Measurements from ENCODE around the gene ARMC9. TPM values are rescaled to one million over a fixed set of nuclear protein-coding genes. Genes with fewer than 3 reads are reported as not detected.

Gene ARMC9
- total RNA-seq, 6 donors from 2014 or later, result 26.7 to 145 (median 61.0) TPM

DNA sequence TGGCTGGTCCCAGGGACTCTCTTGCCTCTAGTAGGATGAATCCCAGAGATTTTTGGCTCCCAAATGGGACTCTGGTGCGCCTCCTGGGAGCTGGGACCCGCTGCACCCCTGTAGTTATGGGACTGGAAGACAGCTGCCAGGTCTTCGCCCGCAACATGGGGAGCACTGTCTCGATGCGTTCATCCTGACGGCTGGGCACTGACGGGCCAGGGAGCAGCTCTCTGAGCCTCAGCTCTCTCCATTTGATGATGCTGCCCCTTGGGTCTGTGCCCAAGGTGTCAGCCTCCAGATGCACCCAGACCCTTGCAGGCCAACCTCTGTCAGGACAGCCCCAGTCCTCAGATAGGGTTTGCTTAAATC, 9.3 kb upstream of the ARMC9 start:
- no peaks in the 10 kb centered on the region for H3K9me3 ChIP-seq
- TF ChIP-seq EP300 (IDR thresholded peaks at IDR 0.05) (no peak), POLR2AphosphoS5 (IDR thresholded peaks at IDR 0.05) (no peak), POLR2A (IDR thresholded peaks at IDR 0.05) (no peak)
- TF ChIP-seq, protein P1, sequence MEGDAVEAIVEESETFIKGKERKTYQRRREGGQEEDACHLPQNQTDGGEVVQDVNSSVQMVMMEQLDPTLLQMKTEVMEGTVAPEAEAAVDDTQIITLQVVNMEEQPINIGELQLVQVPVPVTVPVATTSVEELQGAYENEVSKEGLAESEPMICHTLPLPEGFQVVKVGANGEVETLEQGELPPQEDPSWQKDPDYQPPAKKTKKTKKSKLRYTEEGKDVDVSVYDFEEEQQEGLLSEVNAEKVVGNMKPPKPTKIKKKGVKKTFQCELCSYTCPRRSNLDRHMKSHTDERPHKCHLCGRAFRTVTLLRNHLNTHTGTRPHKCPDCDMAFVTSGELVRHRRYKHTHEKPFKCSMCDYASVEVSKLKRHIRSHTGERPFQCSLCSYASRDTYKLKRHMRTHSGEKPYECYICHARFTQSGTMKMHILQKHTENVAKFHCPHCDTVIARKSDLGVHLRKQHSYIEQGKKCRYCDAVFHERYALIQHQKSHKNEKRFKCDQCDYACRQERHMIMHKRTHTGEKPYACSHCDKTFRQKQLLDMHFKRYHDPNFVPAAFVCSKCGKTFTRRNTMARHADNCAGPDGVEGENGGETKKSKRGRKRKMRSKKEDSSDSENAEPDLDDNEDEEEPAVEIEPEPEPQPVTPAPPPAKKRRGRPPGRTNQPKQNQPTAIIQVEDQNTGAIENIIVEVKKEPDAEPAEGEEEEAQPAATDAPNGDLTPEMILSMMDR (IDR thresholded peaks at IDR 0.05), result no peak
- ATAC-seq (ENCODE audit: low FRiP score in 2 of 2) (no peak), DNase-seq (no peak)
- no peak overlapping the region for H3K4me3 ChIP-seq
- no peaks in the 10 kb centered on the region for H3K36me3 ChIP-seq
- 97% methylated on average over 8 of the region's 8 CpGs; no CpG with 5 or more reads in 1 of the 2 donors for WGBS, 2 donors
- peaks cover 24 to 36% (median 35%) of the 10 kb centered on the region in 4 donors for H3K4me1 ChIP-seq
- peak overlapping the region in 3 of 4 donors; percentile 85 to 91 (median 86) for H3K27ac ChIP-seq
- H3K27me3 ChIP-seq, result no peaks in the 10 kb centered on the region

DNA sequence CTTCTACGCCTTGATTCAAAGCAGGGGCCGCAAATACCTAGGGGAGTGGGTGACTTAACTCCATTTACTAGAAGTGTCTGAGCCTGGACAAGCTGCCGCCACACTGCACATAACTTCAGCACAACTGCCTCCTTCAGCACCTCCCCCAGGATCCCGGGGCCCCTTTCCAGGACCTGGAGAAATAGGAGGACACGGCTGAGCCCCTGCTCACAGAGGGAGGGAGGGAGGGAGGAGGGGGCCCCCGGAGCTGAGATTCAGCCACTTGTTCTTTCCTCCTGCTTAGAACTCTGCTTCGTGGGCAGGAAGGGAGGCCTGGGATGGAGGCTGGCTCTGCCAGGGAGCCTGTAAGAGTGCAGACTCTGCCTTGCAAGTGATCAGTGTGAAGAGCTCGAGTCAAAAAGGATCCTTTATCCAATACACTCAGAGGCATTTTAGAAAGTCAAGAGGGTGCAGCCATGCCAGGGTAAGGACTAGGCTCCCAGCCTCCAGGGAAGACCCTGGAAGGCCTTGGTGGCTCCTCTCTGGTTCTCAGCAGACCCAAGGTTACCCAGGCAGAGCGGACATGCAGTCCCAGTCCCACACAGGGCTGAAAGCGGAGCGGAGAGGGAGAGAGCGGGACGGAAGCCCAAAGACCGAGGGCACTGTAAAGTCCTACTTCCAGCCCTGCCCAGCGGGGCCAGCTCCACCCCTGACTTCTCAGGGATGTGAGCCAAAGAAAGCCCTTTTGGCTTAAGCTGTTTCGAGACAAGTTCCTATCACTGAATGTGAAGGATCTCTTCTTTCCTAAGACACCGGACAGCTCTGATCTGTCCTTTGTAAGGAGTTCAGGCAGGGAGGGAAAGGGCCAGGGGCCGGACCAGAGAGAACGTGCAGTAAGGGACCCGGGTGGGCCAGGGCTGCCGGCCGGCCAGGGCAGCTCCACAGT, 8.6 kb upstream of the ARMC9 start:
- no peak for DNase-seq
- WGBS, 2 donors, result 44 to 50% methylated on average over 14 to 21 of the region's 22 CpGs
- Histone ChIP-seq H3K27me3 (no peaks in the 10 kb centered on the region), H3K4me3 (peak overlapping the region in 3 of 4 donors; percentile 18 to 51 (median 47)), H3K36me3 (no peaks in the 10 kb centered on the region), H3K4me1 (peaks cover 22 to 35% (median 32%) of the 10 kb centered on the region in 4 donors), H3K9me3 (no peaks in the 10 kb centered on the region), H3K27ac (peak overlapping the region; percentile 85 to 91 (median 88))
- peak; percentile 67 to 73 for ATAC-seq (ENCODE audit: low FRiP score in 2 of 2)
- TF ChIP-seq EP300 (IDR thresholded peaks at IDR 0.05) (no peak), POLR2AphosphoS5 (IDR thresholded peaks at IDR 0.05) (no peak), POLR2A (IDR thresholded peaks at IDR 0.05) (no peak)

DNA sequence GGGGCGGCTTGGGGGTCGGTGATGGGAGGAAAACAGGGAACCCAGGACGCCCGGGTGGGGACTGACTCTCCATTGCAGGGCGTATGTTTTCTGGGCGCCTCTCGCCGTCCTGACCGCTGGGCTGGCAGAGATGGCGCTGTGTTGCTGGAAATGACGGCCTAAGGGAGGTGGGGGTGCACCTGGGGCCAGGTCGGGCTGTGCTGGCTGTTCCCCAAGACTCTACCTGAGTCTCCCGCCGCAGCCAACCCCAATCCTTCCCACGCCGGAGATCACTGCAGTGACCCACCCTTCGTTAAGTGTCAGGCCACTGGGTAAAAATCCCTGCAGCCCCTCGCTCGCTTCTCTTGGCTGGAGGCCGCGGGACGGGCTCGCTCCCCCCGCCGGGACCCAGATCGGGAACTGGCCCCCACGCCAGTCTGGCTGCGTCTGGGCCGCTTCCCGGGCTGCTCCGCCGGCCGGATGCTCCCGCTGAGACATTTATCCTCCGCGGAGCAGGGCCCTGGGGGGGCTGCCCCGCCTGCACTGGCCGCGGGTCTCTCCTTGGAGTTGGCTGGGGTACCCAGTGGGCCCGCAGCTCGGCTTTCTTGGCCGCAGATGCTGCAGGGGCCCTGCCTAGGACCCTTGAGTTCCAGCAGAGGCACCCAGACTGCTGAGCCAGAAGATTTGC, 7.8 kb upstream of the ARMC9 start:
- peak; percentile 71 to 83 for ATAC-seq (ENCODE audit: low FRiP score in 2 of 2)
- H3K27ac ChIP-seq, result peak overlapping the region; percentile 85 to 91 (median 88)
- 13 to 20% methylated on average over 9 to 32 of the region's 42 CpGs for WGBS, 2 donors
- peak; percentile 61 to 91 for DNase-seq
- H3K36me3 ChIP-seq, result no peaks in the 10 kb centered on the region
- no peaks in the 10 kb centered on the region for H3K9me3 ChIP-seq
- peaks cover 15 to 27% (median 25%) of the 10 kb centered on the region in 4 donors for H3K4me1 ChIP-seq
- H3K4me3 ChIP-seq, result peak overlapping the region in 3 of 4 donors; percentile 18 to 51 (median 47)
- TF ChIP-seq POLR2A (IDR thresholded peaks at IDR 0.05), result peak in 1 of 4 donors; percentile 3
- TF ChIP-seq POLR2AphosphoS5 (IDR thresholded peaks at IDR 0.05), result no peak
- TF ChIP-seq EP300 (IDR thresholded peaks at IDR 0.05), result peak in 1 of 4 donors; percentile 37
- H3K27me3 ChIP-seq, result no peaks in the 10 kb centered on the region

DNA sequence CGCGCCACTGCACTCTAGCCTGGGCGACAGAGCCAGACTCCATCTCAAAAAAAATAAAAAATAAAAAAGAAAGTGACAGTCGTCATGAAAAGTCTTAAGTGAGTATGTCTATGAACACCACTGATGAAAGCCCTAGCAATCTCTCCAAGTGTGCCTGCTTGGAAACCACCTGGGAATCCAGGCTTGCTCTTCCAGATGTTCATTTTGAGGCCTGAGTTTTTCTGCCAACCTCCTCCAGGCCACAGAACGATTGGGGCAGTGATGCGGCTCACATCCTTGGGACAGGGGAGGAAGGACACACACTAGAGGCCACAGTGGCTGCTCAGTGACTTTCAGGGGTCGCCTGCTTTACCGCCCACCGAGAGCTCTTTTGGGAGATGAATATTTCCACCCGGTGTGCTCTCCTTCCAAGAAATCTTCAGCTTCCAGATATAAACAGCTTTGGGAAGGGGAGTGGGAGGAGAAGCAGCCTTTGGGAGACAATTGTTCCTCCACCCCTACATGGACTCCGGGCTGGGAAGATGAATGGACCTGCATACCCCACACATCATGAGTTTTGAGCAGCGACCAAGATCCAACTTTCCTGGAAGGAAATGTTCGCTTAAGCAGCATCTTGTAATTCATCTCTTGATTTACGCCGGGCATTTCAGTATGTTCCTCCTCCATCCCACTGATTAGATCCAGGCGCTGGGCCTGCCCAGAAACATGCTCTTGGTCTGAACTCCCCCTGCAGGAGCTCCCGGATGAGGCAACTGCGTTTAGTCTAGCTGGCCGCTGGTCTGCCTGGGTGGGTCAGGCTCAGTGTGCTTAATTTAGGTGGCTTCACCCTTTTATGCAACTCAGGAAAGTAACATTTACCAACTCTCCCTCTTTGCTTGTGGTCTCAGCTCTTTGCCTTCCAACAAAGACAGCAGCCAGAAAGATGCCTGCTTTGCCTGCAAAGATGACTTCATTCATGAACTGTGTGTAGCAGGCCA, 6.2 kb upstream of the ARMC9 start:
- WGBS, 2 donors, result 68% methylated on average over 19 of the region's 19 CpGs

DNA sequence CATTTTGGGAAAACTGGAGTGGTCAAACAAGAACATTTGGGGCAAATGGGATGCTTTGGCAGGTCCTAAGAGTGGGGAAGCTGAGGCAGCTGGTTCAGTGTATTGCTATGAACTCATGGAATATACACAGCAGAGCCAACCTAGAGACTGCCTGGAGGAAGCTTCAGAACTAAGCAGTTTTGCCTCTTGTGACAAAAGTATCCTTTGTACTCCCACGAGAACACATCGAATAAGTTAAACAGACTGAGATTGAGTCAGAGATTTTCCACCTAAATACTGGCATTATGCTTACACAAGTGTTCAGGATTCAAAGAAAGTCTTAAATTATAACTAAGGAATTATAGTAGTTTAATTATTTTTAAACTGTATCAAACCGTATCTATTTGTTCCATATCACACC, 5.2 kb upstream of the ARMC9 start:
- Histone ChIP-seq H3K4me3 (no peak overlapping the region), H3K4me1 (peaks cover 17 to 33% (median 24%) of the 10 kb centered on the region in 4 donors), H3K9me3 (no peaks in the 10 kb centered on the region), H3K36me3 (no peaks in the 10 kb centered on the region), H3K27me3 (no peaks in the 10 kb centered on the region), H3K27ac (no peak overlapping the region)
- TF ChIP-seq POLR2A (IDR thresholded peaks at IDR 0.05) (no peak), POLR2AphosphoS5 (IDR thresholded peaks at IDR 0.05) (no peak), EP300 (IDR thresholded peaks at IDR 0.05) (no peak)
- TF ChIP-seq, protein P1 (IDR thresholded peaks at IDR 0.05), result no peak
- ATAC-seq (ENCODE audit: low FRiP score in 2 of 2) (no peak), DNase-seq (no peak)
- WGBS, 2 donors, result 96% methylated on average over 3 of the region's 3 CpGs

More for the DNA sequence above, 6.2 kb upstream of the ARMC9 start:
- no peaks in the 10 kb centered on the region for H3K9me3 ChIP-seq
- H3K4me3 ChIP-seq, result no peak overlapping the region
- no peaks in the 10 kb centered on the region for H3K36me3 ChIP-seq
- peak in 1 of 2 donors; percentile 44 for DNase-seq
- peak; percentile 42 to 83 for ATAC-seq (ENCODE audit: low FRiP score in 2 of 2)
- no peaks in the 10 kb centered on the region for H3K27me3 ChIP-seq
- TF ChIP-seq EP300 (IDR thresholded peaks at IDR 0.05), result no peak
- TF ChIP-seq, protein P1 (IDR thresholded peaks at IDR 0.05), result peak; percentile 43 to 60 (median 51)
- H3K4me1 ChIP-seq, result peaks cover 12 to 26% (median 19%) of the 10 kb centered on the region in 4 donors
- peak overlapping the region; percentile 10 to 91 (median 56) for H3K27ac ChIP-seq

Data from upper lobe of left lung (tissue), 6 donors.